Trophoblast cell (in vitro differentiated cells and primary cell): Measurements from ENCODE around the gene STKLD1.
"Not testable (repeated sequence)": the region's sequence is repeated elsewhere in the genome, so short reads cannot be mapped to it uniquely, and the experiment has no call there.

Experiments
- DNase-seq, 2 donors: peaks; one replicate each; pipeline ENCODE4 v3.0.0-alpha.2; 2016
- H2AFZ ChIP-seq: 2 replicates; pipeline ENCODE4 v1.6.1; 2013; ENCODE audit warnings: low read length, moderate library complexity, mild to moderate bottlenecking; ENCODE audit not compliant: insufficient read depth, poor library complexity
- H2AK5ac ChIP-seq: 2 replicates; pipeline ENCODE4 v1.6.1; 2013; ENCODE audit warnings: mild to moderate bottlenecking, low read length
- H2BK120ac ChIP-seq: 2 replicates; pipeline ENCODE4 v1.6.1; 2013; ENCODE audit warnings: low read length, mild to moderate bottlenecking, moderate library complexity; ENCODE audit not compliant: insufficient read depth, poor library complexity
- H2BK12ac ChIP-seq: 2 replicates; pipeline ENCODE4 v1.6.1; 2013; ENCODE audit warnings: mild to moderate bottlenecking, low read length, moderate library complexity
- H2BK5ac ChIP-seq: 2 replicates; pipeline ENCODE4 v1.6.1; 2013; ENCODE audit warnings: low read length, low read depth, moderate library complexity, mild to moderate bottlenecking; ENCODE audit not compliant: poor library complexity
- H3K14ac ChIP-seq: 2 replicates; pipeline ENCODE4 v1.6.1; 2013; ENCODE audit warnings: mild to moderate bottlenecking, low read length
- H3K18ac ChIP-seq: 2 replicates; pipeline ENCODE4 v1.6.1; 2013; ENCODE audit warnings: mild to moderate bottlenecking, low read length
- H3K23ac ChIP-seq: 2 replicates; pipeline ENCODE4 v1.6.1; 2013; ENCODE audit warnings: low read length
- H3K27ac ChIP-seq: 2 replicates; pipeline ENCODE4 v1.5.1; 2013; ENCODE audit warnings: low read depth, mild to moderate bottlenecking, inconsistent platforms, low read length, moderate library complexity
- H3K27me3 ChIP-seq: 2 replicates; pipeline ENCODE4 v1.6.1; 2013; ENCODE audit warnings: inconsistent platforms, mild to moderate bottlenecking, low read length, moderate library complexity; ENCODE audit not compliant: insufficient read depth
- H3K36me3 ChIP-seq, 2 experiments: 1 replicate in 1 of 2; 2 replicates in 1 of 2; pipeline ENCODE4 v1.6.1; 2013; ENCODE audit warnings: low read length in 2 of 2, mild to moderate bottlenecking in 2 of 2, moderate library complexity in 1 of 2; ENCODE audit not compliant: insufficient read depth in 2 of 2, control insufficient read depth in 1 of 2
- H3K4ac ChIP-seq: 2 replicates; pipeline ENCODE4 v1.6.1; 2013; ENCODE audit warnings: low read depth, mild to moderate bottlenecking, low read length, moderate library complexity
- H3K4me1 ChIP-seq, 2 experiments: 1 replicate in 1 of 2; 2 replicates in 1 of 2; pipeline ENCODE4 v1.6.1; 2013; ENCODE audit warnings: low read length in 2 of 2, mild to moderate bottlenecking in 2 of 2, moderate library complexity in 1 of 2; ENCODE audit not compliant: insufficient read depth in 2 of 2, control insufficient read depth in 1 of 2
- H3K4me2 ChIP-seq: 2 replicates; pipeline ENCODE4 v1.6.1; 2013; ENCODE audit warnings: inconsistent platforms, mild to moderate bottlenecking, low read length, moderate library complexity
- H3K4me3 ChIP-seq: 2 replicates; pipeline ENCODE4 v1.5.1; 2013; ENCODE audit warnings: mild to moderate bottlenecking, low read depth, low read length, inconsistent platforms
- H3K79me1 ChIP-seq: one replicate; pipeline ENCODE4 v1.6.1; 2013; ENCODE audit warnings: low read length
- H3K79me2 ChIP-seq: 2 replicates; pipeline ENCODE4 v1.6.1; 2013; ENCODE audit warnings: low read length, mild to moderate bottlenecking; ENCODE audit not compliant: control insufficient read depth, insufficient read depth, poor library complexity
- H3K9ac ChIP-seq: 2 replicates; pipeline ENCODE4 v1.6.1; 2013; ENCODE audit warnings: mild to moderate bottlenecking, low read length
- H3K9me3 ChIP-seq: 2 replicates; pipeline ENCODE4 v1.6.1; 2013; ENCODE audit warnings: low read depth, mild to moderate bottlenecking, control low read depth, inconsistent platforms, low read length; ENCODE audit not compliant: insufficient read depth
- H4K12ac ChIP-seq: 2 replicates; pipeline ENCODE4 v1.6.1; 2013; ENCODE audit warnings: low read depth, mild to moderate bottlenecking, low read length, moderate library complexity
- H4K8ac ChIP-seq: 2 replicates; pipeline ENCODE4 v1.6.1; 2013; ENCODE audit warnings: low read depth, mild to moderate bottlenecking, low read length, moderate library complexity
- H4K91ac ChIP-seq: one replicate; pipeline ENCODE4 v1.6.1; 2013; ENCODE audit warnings: low read depth, mild to moderate bottlenecking, low read length, moderate library complexity
- WGBS: extraction: QIAGEN DNeasy Blood & Tissue Kit; methylation state at CpG from one replicate; pipeline ENCODE4 v1.1.7; 2013; ENCODE audit warnings: missing lambda C conversion rate; ENCODE audit not compliant: insufficient read length, insufficient coverage; ENCODE audit errors: extremely low coverage; 5-methylcytosine and 5-hydroxymethylcytosine counted together

The STKLD1 gene

GRCh38 chr9:133392308-133392707 lies 16.1 kb downstream of the STKLD1 start:
- not testable (repeated sequence) for H4K91ac ChIP-seq, H3K4ac ChIP-seq, H3K4me3 ChIP-seq, H3K36me3 ChIP-seq, H3K23ac ChIP-seq, H3K4me1 ChIP-seq, H3K4me2 ChIP-seq, H3K9ac ChIP-seq, H3K79me1 ChIP-seq, H3K9me3 ChIP-seq, H2AK5ac ChIP-seq, H2BK120ac ChIP-seq, H3K27ac ChIP-seq, H3K18ac ChIP-seq, H4K12ac ChIP-seq, H3K14ac ChIP-seq, H2BK5ac ChIP-seq, DNase-seq, H4K8ac ChIP-seq, H3K27me3 ChIP-seq, H2BK12ac ChIP-seq, H3K79me2 ChIP-seq, H2AFZ ChIP-seq
- no CpG with 5 or more reads among the region's 3 CpGs for WGBS

GRCh38 chr9:133393399-133393798 lies 17.2 kb downstream of the STKLD1 start:
- H4K91ac ChIP-seq: no peak overlapping the region
- no CpG with 5 or more reads among the region's 3 CpGs for WGBS

GRCh38 chr9:133394687-133395271 lies 18.6 kb downstream of the STKLD1 start:
- H3K36me3 ChIP-seq: no peaks in the 10 kb centered on the region
- no peak overlapping the region for H2AFZ ChIP-seq
- no peak overlapping the region for H4K91ac ChIP-seq
- H3K18ac ChIP-seq: no peak overlapping the region
- peaks cover 5% of the 10 kb centered on the region for H3K9me3 ChIP-seq
- no peak overlapping the region for H4K8ac ChIP-seq
- H3K4ac ChIP-seq: no peak overlapping the region
- no peak overlapping the region for H3K27ac ChIP-seq
- H2AK5ac ChIP-seq: no peak overlapping the region
- no CpG with 5 or more reads among the region's 8 CpGs for WGBS
- no peaks in the 10 kb centered on the region for H3K4me1 ChIP-seq
- no peak overlapping the region for H3K4me2 ChIP-seq
- H3K79me1 ChIP-seq: no peaks in the 10 kb centered on the region
- H3K4me3 ChIP-seq: no peak overlapping the region
- H3K27me3 ChIP-seq: no peaks in the 10 kb centered on the region
- H2BK120ac ChIP-seq: no peak overlapping the region
- no peak overlapping the region for H3K9ac ChIP-seq
- no peaks in the 10 kb centered on the region for H3K79me2 ChIP-seq
- no peak overlapping the region for H3K14ac ChIP-seq
- no peak overlapping the region for H2BK5ac ChIP-seq
- no peak overlapping the region for H4K12ac ChIP-seq
- H3K23ac ChIP-seq: no peak overlapping the region
- DNase-seq: no peak
- H2BK12ac ChIP-seq: no peak overlapping the region

More at GRCh38 chr9:133393399-133393798, 17.2 kb downstream of the STKLD1 start:
- no peak for DNase-seq
- Histone ChIP-seq H3K14ac (no peak overlapping the region), H3K4me1 (no peaks in the 10 kb centered on the region), H2BK5ac (no peak overlapping the region), H4K12ac (no peak overlapping the region), H4K8ac (no peak overlapping the region), H2AFZ (no peak overlapping the region), H3K27me3 (no peaks in the 10 kb centered on the region), H3K9ac (no peak overlapping the region), H3K79me1 (no peaks in the 10 kb centered on the region), H3K18ac (no peak overlapping the region), H3K36me3 (no peaks in the 10 kb centered on the region), H3K9me3 (peaks cover 8% of the 10 kb centered on the region), H2AK5ac (no peak overlapping the region), H3K4me3 (no peak overlapping the region), H3K79me2 (no peaks in the 10 kb centered on the region), H3K23ac (no peak overlapping the region), H3K4me2 (no peak overlapping the region), H3K4ac (no peak overlapping the region), H2BK120ac (no peak overlapping the region), H2BK12ac (no peak overlapping the region), H3K27ac (no peak overlapping the region)

- Histone ChIP-seq H3K79me2 (no peaks in the 10 kb centered on the region), H3K4ac (no peak overlapping the region), H3K36me3 (peaks cover 6% of the 10 kb centered on the region in 2 experiments), H3K27ac (no peak overlapping the region), H2AK5ac (no peak overlapping the region), H3K27me3 (no peaks in the 10 kb centered on the region), H2BK120ac (no peak overlapping the region), H3K9ac (no peak overlapping the region), H3K4me1 (no peaks in the 10 kb centered on the region), H3K23ac (no peak overlapping the region), H3K4me2 (no peak overlapping the region), H3K18ac (no peak overlapping the region), H4K12ac (no peak overlapping the region), H2BK5ac (no peak overlapping the region), H4K8ac (no peak overlapping the region), H3K4me3 (peak overlapping the region; percentile 1), H3K79me1 (no peaks in the 10 kb centered on the region), H4K91ac (no peak overlapping the region), H3K9me3 (peaks cover 3% of the 10 kb centered on the region), H2AFZ (no peak overlapping the region), H2BK12ac (no peak overlapping the region), H3K14ac (no peak overlapping the region)
- no CpG with 5 or more reads among the region's 14 CpGs for WGBS
- no peak for DNase-seq
Measured at GRCh38 chr9:133396952-133397351, 20.8 kb downstream of the STKLD1 start.
